GM19099 (cell line): ENCODE measurements around the gene COMMD8.

ENCODE experiments used
- POLR2A ChIP-seq: IDR thresholded peaks from 3 replicates; pipeline ENCODE4 v1.6.1; 2011; ENCODE audit warnings: low read depth; ENCODE audit not compliant: insufficient read length; ENCODE audit errors: extremely low read depth

Gene COMMD8

GRCh38 chr4:47463235-47463956 lies at the start of gene COMMD8:
Gene COMMD8 (minus strand): TSS chr4:47463702. CDS start chr4:47463651, 51 bp downstream.
- TF ChIP-seq POLR2A: peak; percentile 91

GRCh38 chr4:47510506-47511143 lies 47.1 kb upstream of the COMMD8 start:
- no peak for TF ChIP-seq POLR2A

DNA sequence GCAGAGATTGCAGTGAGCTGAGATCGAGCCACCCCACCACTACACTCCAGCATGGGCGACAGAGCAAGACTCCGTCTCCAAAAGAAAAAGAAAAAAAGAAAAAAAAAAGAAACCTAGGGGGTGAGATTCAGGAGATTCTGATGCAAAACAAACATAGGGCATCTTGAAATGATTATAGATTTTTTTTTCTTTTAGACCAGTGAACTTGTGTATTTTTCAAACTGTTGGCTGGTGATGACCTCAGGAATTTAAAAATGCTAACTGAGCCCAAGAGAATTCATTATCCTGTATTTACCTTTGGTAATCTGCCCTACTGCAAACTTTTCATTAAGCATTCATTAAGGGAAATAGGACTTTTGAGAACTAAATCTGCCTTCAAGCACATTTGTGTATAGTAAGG lies 42.2 kb upstream of the COMMD8 start:
- no peak for TF ChIP-seq POLR2A

GRCh38 chr4:47505147-47505546 lies 41.6 kb upstream of the COMMD8 start:
- TF ChIP-seq POLR2A: no peak

GRCh38 chr4:47500776-47501175 lies 37.3 kb upstream of the COMMD8 start:
- TF ChIP-seq POLR2A: no peak

- TF ChIP-seq POLR2A: no peak
Observed at GRCh38 chr4:47499700-47500099, 36.2 kb upstream of the COMMD8 start.

DNA sequence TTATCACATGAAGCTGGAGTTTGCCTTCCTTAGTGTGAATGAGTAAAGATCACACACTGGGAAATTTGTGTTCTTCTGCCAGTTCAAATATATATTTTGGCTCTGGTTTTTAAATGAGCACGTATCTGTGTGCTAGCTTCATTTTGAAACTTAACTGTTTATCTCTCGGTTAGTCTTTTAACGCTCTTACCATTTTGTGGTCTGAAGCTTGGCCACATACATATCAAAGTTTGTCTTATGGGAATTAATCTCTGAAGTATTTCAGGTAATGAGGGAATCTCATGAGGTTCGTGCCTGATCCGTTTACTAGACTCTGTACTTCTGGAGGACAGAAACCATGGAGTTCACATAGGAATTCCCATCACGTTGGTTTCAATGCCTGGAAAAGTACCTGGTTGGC lies 35.4 kb upstream of the COMMD8 start:
- no peak for TF ChIP-seq POLR2A

GRCh38 chr4:47494124-47494430 lies 30.6 kb upstream of the COMMD8 start:
- TF ChIP-seq POLR2A: no peak

GRCh38 chr4:47493238-47494123 lies 30.0 kb upstream of the COMMD8 start:
- TF ChIP-seq POLR2A: no peak

DNA sequence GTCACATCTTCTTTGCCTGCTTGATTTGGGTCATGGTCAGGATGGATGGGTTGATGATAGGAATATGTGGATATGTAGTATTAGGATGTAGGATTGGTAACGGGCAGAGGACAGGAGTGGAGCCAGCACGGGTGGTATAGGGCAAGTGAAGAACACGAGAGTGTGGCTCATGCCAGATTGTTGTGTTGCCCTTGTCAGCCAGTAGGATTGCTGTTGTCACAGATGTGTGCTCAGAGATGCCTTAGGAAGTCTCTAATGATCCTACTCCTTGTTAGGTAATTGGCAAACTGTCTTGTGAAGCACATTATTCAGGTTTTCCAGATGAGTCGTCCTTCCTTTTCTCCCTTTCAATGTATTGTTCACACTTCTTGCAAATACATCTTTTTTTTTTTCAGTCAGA lies 27.0 kb upstream of the COMMD8 start:
- TF ChIP-seq POLR2A: no peak

DNA sequence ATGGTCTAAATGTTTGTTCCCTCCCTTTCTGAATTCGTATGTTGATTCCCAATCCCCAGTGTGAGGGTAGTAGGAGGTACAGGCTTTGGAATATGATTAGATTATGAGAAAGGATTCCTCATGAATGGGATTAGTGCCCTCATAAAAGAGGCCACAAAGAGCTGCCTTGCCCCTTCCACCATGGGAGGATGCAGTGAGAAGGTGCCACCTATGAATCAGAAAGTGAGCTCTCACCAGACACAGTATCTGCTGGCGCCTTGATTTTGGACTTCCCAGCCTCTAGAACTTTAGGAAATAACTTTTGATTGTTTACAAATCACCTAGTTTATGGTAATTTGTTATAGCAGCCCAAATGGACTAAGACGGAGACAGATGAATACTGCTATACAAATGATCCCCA lies 25.2 kb upstream of the COMMD8 start:
- no peak for TF ChIP-seq POLR2A

DNA sequence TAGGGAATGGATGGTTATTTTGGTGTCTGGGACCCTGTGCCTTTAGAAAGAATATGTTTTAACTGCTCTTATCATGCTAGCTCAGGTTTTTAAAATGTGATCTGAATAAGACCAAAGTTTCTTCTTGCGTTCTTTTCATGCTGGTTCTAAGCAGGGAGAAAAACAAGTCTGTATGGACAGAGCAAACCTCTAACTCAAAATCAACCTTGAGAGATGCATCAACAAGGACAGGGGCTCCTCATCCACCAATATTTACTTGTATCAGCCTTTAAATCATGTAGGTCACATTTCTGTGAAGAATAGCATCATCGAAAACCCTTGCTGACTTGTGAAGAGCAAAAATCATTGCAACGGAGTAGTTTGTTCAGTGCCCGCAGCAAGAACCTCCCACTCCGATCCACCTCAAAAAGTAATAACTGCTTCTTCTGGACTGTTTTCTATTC lies 22.8 kb upstream of the COMMD8 start:
- TF ChIP-seq POLR2A: no peak

DNA sequence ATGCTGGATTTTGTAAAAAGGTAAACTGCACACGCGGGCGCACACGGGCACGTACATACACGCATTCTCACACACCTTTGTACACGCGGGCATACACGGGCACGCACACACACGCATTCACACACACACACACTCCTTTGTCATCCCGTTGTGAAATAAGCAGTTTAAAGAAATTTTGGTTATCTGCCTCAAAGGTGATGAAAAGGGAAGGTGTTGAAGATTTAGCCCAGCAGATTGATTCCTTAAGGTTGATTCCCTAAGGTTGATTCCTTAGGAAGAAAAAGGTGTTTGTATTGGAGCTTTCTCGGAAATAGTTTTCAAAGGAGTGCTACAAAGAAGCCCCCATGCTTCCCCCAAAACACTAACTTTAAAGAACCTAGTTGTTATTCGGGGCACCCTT lies 22.3 kb upstream of the COMMD8 start:
- no peak for TF ChIP-seq POLR2A

DNA sequence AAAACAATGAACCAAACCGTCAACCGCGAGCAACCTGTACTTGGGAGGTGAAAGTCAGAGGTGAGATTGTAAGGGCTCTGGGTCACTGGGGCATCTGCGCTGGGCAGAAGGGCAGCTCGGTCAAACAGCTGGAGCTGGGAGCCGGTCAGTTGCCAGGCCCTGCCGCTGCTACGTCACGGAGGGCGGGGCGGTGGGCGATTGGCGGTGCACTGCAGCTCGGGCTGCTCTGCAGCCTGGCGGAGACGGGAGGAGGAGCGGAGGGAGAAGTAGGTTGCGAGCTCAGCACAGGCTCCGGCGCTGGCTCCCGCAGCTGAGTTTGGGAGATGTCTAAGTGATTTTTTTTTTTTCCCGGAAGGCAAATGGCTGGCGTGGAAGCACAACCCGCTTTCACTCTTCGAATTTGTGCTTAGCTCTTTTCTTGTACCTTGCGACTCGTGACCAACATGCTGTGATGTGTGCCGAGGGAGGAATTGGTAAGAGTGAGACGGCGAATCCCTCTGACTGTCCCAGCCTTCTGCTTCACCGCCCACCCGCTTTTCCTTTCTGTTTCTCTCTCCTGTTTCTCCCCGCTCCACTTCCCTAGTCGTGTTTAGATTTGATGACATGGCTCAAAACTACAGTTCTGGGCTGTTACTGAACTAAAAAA lies 21.7 kb upstream of the COMMD8 start, which contains the start of gene ATP10D:
Gene ATP10D (plus strand): TSS at position 229 of the 646 bp plus-strand sequence. CDS start 27,266 bp downstream, outside the sequence.
- TF ChIP-seq POLR2A: peak; percentile 96

GRCh38 chr4:47484168-47484567 lies 20.7 kb upstream of the COMMD8 start:
- no peak for TF ChIP-seq POLR2A
